GM12891 (cell line): Measurements from ENCODE around the gene TKTL1.

Experiments used
- DNase-seq: peaks from one replicate; pipeline ENCODE4 v3.0.0; 2011; ENCODE audit warnings: low spot score; ENCODE audit not compliant: insufficient read length
- FAIRE-seq: peaks from 2 replicates; lab custom pipeline; 2011; peaks lifted over from hg19 to GRCh38; lab: Jason Lieb, UNC
- PAX5 ChIP-seq: IDR thresholded peaks from 2 replicates; pipeline ENCODE4 v1.6.1; 2011; ENCODE audit warnings: low read length, moderate library complexity, mild to moderate bottlenecking; ENCODE audit not compliant: insufficient read depth, severe bottlenecking
- POLR2A ChIP-seq: IDR thresholded peaks from 2 replicates; pipeline ENCODE4 v1.6.1; 2011; ENCODE audit warnings: low read depth, low read length, control low read depth
- POLR2AphosphoS5 ChIP-seq: IDR thresholded peaks from 2 replicates; pipeline ENCODE4 v1.6.1; 2011; ENCODE audit warnings: low read depth, low read length, control low read depth
- POU2F2 ChIP-seq: IDR thresholded peaks from 2 replicates; pipeline ENCODE4 v1.6.1; 2011; ENCODE audit warnings: low read depth, mild to moderate bottlenecking, control low read depth, low read length, moderate library complexity
- SPI1 ChIP-seq: IDR thresholded peaks from 2 replicates; pipeline ENCODE4 v1.6.1; 2011; ENCODE audit warnings: low read depth, low read length, control low read depth
- TAF1 ChIP-seq: IDR thresholded peaks from 2 replicates; pipeline ENCODE4 v1.6.1; 2011; ENCODE audit warnings: low read depth, low read length, control low read depth

The TKTL1 gene

GRCh38 chrX:154369449-154370299 lies 74.1 kb downstream of the TKTL1 start:
- peak; percentile 76 for FAIRE-seq
- no peak for DNase-seq
- TF ChIP-seq TAF1 (no peak), POLR2A (no peak), POU2F2 (no peak), PAX5 (no peak), SPI1 (no peak), POLR2AphosphoS5 (no peak)

- FAIRE-seq: no peak
- no peak for DNase-seq
- TF ChIP-seq PAX5 (no peak), POLR2AphosphoS5 (no peak), POU2F2 (no peak), TAF1 (no peak), SPI1 (no peak), POLR2A (no peak)
Observed at GRCh38 chrX:154370300-154371016, 74.9 kb downstream of the TKTL1 start.

GRCh38 chrX:154371017-154371788 lies 75.6 kb downstream of the TKTL1 start:
- FAIRE-seq (peak; percentile 94), DNase-seq (peak; percentile 67)
- TF ChIP-seq PAX5 (no peak), TAF1 (peak; percentile 27; the same call in 1 of the 2 replicates), POU2F2 (peak; percentile 12; the same call in 1 of the 2 replicates), SPI1 (no peak), POLR2A (peak; percentile 92), POLR2AphosphoS5 (peak; percentile 86)

- FAIRE-seq (peak; percentile 69), DNase-seq (no peak)
- TF ChIP-seq TAF1 (no peak), PAX5 (no peak), POLR2A (no peak), POLR2AphosphoS5 (no peak), SPI1 (no peak), POU2F2 (no peak)
Observed at GRCh38 chrX:154371789-154372300, 76.2 kb downstream of the TKTL1 start.

GRCh38 chrX:154372612-154373022 lies 77.0 kb downstream of the TKTL1 start:
- peak; percentile 78 for FAIRE-seq

GRCh38 chrX:154373340-154374306 lies 78.0 kb downstream of the TKTL1 start:
- FAIRE-seq: no peak
- no peak for DNase-seq
- TF ChIP-seq POLR2A: no peak
- no peak for TF ChIP-seq POU2F2

More at GRCh38 chrX:154372612-154373022, 77.0 kb downstream of the TKTL1 start:
- no peak for DNase-seq
- TF ChIP-seq POLR2A (no peak), PAX5 (no peak)

GRCh38 chrX:154374313-154375155 lies 78.9 kb downstream of the TKTL1 start, which contains the start of gene FLNA:
TSS of gene FLNA (minus strand) at chrX:154374634. CDS start at chrX:154371245, 3,389 bp downstream.
- FAIRE-seq (peak; percentile 82), DNase-seq (no peak)
- TF ChIP-seq PAX5 (no peak), SPI1 (no peak), POLR2AphosphoS5 (no peak), TAF1 (no peak), POU2F2 (no peak), POLR2A (no peak)

- DNase-seq (no peak), FAIRE-seq (no peak)
- TF ChIP-seq TAF1: no peak
- TF ChIP-seq POLR2A: no peak
- TF ChIP-seq POLR2AphosphoS5: no peak
- no peak for TF ChIP-seq SPI1
- TF ChIP-seq PAX5: no peak
- TF ChIP-seq POU2F2: no peak
Observed at GRCh38 chrX:154375156-154375504, 79.5 kb downstream of the TKTL1 start.
